Measurements from ENCODE around the gene CRTAC1. TPM values are rescaled to one million over a fixed set of nuclear protein-coding genes. Genes with fewer than 3 reads are reported as not detected.
A peak's percentile ranks its signal among the peaks of the same experiment; 100 is the strongest.

The CRTAC1 gene
- total RNA-seq, 1 donor from 2014 or later, result 0.82 TPM

GRCh38 chr10:97925308-97925938 lies 105.0 kb downstream of the CRTAC1 start:
- no peak overlapping the region for H3K4me3 Mint-ChIP-seq
- TF ChIP-seq, protein P1, sequence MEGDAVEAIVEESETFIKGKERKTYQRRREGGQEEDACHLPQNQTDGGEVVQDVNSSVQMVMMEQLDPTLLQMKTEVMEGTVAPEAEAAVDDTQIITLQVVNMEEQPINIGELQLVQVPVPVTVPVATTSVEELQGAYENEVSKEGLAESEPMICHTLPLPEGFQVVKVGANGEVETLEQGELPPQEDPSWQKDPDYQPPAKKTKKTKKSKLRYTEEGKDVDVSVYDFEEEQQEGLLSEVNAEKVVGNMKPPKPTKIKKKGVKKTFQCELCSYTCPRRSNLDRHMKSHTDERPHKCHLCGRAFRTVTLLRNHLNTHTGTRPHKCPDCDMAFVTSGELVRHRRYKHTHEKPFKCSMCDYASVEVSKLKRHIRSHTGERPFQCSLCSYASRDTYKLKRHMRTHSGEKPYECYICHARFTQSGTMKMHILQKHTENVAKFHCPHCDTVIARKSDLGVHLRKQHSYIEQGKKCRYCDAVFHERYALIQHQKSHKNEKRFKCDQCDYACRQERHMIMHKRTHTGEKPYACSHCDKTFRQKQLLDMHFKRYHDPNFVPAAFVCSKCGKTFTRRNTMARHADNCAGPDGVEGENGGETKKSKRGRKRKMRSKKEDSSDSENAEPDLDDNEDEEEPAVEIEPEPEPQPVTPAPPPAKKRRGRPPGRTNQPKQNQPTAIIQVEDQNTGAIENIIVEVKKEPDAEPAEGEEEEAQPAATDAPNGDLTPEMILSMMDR (conservative IDR thresholded peaks at IDR 0.05), result no peak
- H3K4me1 Mint-ChIP-seq, result peaks cover 7% of the 10 kb centered on the region
- H3K36me3 Mint-ChIP-seq (ENCODE audit: low read depth), result no peaks in the 10 kb centered on the region
- no peak overlapping the region for H3K27ac Mint-ChIP-seq (ENCODE audit: unreplicated experiment)
- no peaks in the 10 kb centered on the region for H3K9me3 Mint-ChIP-seq
- peaks cover 42% of the 10 kb centered on the region for H3K27me3 Mint-ChIP-seq (ENCODE audit: low read depth)
- no peak for DNase-seq (ENCODE audit: low read depth, low spot score)

GRCh38 chr10:97924678-97925077 lies 105.7 kb downstream of the CRTAC1 start:
- Mint-ChIP-seq H3K27ac (ENCODE audit: unreplicated experiment) (peak overlapping the region; percentile 21), H3K36me3 (ENCODE audit: low read depth) (no peaks in the 10 kb centered on the region), H3K9me3 (no peaks in the 10 kb centered on the region), H3K4me1 (peaks cover 7% of the 10 kb centered on the region), H3K27me3 (ENCODE audit: low read depth) (peaks cover 44% of the 10 kb centered on the region), H3K4me3 (no peak overlapping the region)
- DNase-seq (ENCODE audit: low read depth, low spot score), result no peak
- TF ChIP-seq, protein P1 (conservative IDR thresholded peaks at IDR 0.05), result no peak

GRCh38 chr10:97923476-97923875 lies 106.9 kb downstream of the CRTAC1 start:
- H3K36me3 Mint-ChIP-seq (ENCODE audit: low read depth), result no peaks in the 10 kb centered on the region
- TF ChIP-seq, protein P1 (conservative IDR thresholded peaks at IDR 0.05), result no peak
- H3K27ac Mint-ChIP-seq (ENCODE audit: unreplicated experiment), result no peak overlapping the region
- H3K27me3 Mint-ChIP-seq (ENCODE audit: low read depth), result peaks cover 40% of the 10 kb centered on the region
- no peak for DNase-seq (ENCODE audit: low read depth, low spot score)
- H3K4me1 Mint-ChIP-seq, result peaks cover 7% of the 10 kb centered on the region
- H3K9me3 Mint-ChIP-seq, result no peaks in the 10 kb centered on the region
- H3K4me3 Mint-ChIP-seq, result no peak overlapping the region

GRCh38 chr10:97923057-97923456 lies 107.4 kb downstream of the CRTAC1 start:
- no peak for DNase-seq (ENCODE audit: low read depth, low spot score)
- Mint-ChIP-seq H3K27ac (ENCODE audit: unreplicated experiment) (no peak overlapping the region), H3K9me3 (no peaks in the 10 kb centered on the region), H3K36me3 (ENCODE audit: low read depth) (no peaks in the 10 kb centered on the region), H3K27me3 (ENCODE audit: low read depth) (peaks cover 40% of the 10 kb centered on the region), H3K4me1 (peaks cover 7% of the 10 kb centered on the region), H3K4me3 (no peak overlapping the region)
- TF ChIP-seq, protein P1 (conservative IDR thresholded peaks at IDR 0.05), result no peak

GRCh38 chr10:97922022-97922758 lies 108.2 kb downstream of the CRTAC1 start:
- no peaks in the 10 kb centered on the region for H3K36me3 Mint-ChIP-seq (ENCODE audit: low read depth)
- H3K4me1 Mint-ChIP-seq, result peaks cover 7% of the 10 kb centered on the region
- TF ChIP-seq, protein P1 (conservative IDR thresholded peaks at IDR 0.05), result no peak
- H3K27me3 Mint-ChIP-seq (ENCODE audit: low read depth), result peaks cover 41% of the 10 kb centered on the region
- H3K9me3 Mint-ChIP-seq, result no peaks in the 10 kb centered on the region
- H3K27ac Mint-ChIP-seq (ENCODE audit: unreplicated experiment), result no peak overlapping the region
- no peak for DNase-seq (ENCODE audit: low read depth, low spot score)
- no peak overlapping the region for H3K4me3 Mint-ChIP-seq

Data from neural crest cell (in vitro differentiated cells).